ENCODE measurements around the gene CTU2. TPM values are rescaled to one million over a fixed set of nuclear protein-coding genes. Genes with fewer than 3 reads are reported as not detected.

Gene CTU2
- total and polyA plus RNA-seq, 10 of the 15 experiments (the other 5 are each of a cell fraction or from before 2014, with no cell fraction given), result 0.32 to 44.5 (median 18.2) TPM

DNA sequence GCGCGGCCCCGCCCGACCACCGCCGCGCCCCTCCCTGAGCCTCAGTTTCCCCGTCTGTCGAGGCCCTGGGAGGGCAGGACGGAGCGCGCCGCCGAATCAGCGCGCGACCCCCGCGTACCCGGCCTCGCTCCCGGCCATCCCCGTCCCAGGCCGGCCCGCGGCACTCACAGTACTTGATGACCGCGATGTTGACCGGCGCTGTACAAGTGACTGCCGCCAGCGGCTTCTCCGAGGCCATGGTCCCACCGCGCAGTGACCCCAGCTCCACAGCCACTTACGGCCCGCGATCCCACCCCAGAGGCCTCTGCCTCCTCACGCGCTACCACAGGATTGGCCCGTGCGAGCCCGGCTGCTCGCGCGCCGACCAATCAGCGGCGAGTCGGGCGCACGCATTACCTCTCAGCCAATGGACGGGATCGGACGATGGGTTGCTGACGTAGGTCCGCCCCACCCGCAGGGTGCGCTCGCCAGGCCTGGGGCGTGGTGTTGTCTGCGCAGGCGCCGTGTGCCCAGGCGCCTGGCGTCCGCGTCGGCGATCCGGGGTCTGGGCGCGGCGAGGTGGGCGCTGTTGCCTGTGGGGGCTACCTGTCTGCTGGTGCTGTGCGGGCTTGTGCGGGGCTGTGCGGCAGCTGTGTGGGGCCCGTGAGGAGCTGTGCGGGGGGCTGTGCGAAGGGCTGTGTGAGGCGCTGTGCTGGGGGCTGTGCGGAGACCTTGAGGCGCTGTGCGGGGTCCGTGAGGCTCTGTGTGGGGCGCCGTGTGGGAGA is 43.3 kb upstream of the CTU2 start, which contains the start of gene MVD (continued):
- TF ChIP-seq, protein P1, sequence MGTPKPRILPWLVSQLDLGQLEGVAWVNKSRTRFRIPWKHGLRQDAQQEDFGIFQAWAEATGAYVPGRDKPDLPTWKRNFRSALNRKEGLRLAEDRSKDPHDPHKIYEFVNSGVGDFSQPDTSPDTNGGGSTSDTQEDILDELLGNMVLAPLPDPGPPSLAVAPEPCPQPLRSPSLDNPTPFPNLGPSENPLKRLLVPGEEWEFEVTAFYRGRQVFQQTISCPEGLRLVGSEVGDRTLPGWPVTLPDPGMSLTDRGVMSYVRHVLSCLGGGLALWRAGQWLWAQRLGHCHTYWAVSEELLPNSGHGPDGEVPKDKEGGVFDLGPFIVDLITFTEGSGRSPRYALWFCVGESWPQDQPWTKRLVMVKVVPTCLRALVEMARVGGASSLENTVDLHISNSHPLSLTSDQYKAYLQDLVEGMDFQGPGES (IDR thresholded peaks at IDR 0.05), result peak; percentile 94
- TF ChIP-seq, protein P2, sequence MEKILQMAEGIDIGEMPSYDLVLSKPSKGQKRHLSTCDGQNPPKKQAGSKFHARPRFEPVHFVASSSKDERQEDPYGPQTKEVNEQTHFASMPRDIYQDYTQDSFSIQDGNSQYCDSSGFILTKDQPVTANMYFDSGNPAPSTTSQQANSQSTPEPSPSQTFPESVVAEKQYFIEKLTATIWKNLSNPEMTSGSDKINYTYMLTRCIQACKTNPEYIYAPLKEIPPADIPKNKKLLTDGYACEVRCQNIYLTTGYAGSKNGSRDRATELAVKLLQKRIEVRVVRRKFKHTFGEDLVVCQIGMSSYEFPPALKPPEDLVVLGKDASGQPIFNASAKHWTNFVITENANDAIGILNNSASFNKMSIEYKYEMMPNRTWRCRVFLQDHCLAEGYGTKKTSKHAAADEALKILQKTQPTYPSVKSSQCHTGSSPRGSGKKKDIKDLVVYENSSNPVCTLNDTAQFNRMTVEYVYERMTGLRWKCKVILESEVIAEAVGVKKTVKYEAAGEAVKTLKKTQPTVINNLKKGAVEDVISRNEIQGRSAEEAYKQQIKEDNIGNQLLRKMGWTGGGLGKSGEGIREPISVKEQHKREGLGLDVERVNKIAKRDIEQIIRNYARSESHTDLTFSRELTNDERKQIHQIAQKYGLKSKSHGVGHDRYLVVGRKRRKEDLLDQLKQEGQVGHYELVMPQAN (conservative IDR thresholded peaks at IDR 0.05), result peak; percentile 90
- TF ChIP-seq ESRRA (IDR thresholded peaks at IDR 0.05; ENCODE audit: low read length) (no peak), MEF2A (IDR thresholded peaks at IDR 0.05; ENCODE audit: insufficient read depth, low read depth, low read length) (no peak), SMC3 (IDR thresholded peaks at IDR 0.05; ENCODE audit: borderline replicate concordance, low read length) (no peak), CREM (IDR thresholded peaks at IDR 0.05; ENCODE audit: low read depth) (peak; percentile 93), ZNF274 (IDR thresholded peaks at IDR 0.05; ENCODE audit: insufficient read depth, insufficient read length) (no peak), KDM1A (IDR thresholded peaks at IDR 0.05; ENCODE audit: borderline replicate concordance) (no peak), IKZF1 (conservative IDR thresholded peaks at IDR 0.05) (peak; percentile 69; the same call in 1 of the 2 replicates), POLR2A (IDR thresholded peaks at IDR 0.05; ENCODE audit: low read depth, low read length) (peak; percentile 95), ATF7 (IDR thresholded peaks at IDR 0.05; ENCODE audit: low read depth) (no peak), CHD2 (IDR thresholded peaks at IDR 0.05; ENCODE audit: borderline replicate concordance, low read depth, low read length) (peak; percentile 92), NR2C2 (IDR thresholded peaks at IDR 0.05; ENCODE audit: borderline replicate concordance, control insufficient read depth, insufficient read length, low read depth) (no peak)
- TF ChIP-seq, protein P3, sequence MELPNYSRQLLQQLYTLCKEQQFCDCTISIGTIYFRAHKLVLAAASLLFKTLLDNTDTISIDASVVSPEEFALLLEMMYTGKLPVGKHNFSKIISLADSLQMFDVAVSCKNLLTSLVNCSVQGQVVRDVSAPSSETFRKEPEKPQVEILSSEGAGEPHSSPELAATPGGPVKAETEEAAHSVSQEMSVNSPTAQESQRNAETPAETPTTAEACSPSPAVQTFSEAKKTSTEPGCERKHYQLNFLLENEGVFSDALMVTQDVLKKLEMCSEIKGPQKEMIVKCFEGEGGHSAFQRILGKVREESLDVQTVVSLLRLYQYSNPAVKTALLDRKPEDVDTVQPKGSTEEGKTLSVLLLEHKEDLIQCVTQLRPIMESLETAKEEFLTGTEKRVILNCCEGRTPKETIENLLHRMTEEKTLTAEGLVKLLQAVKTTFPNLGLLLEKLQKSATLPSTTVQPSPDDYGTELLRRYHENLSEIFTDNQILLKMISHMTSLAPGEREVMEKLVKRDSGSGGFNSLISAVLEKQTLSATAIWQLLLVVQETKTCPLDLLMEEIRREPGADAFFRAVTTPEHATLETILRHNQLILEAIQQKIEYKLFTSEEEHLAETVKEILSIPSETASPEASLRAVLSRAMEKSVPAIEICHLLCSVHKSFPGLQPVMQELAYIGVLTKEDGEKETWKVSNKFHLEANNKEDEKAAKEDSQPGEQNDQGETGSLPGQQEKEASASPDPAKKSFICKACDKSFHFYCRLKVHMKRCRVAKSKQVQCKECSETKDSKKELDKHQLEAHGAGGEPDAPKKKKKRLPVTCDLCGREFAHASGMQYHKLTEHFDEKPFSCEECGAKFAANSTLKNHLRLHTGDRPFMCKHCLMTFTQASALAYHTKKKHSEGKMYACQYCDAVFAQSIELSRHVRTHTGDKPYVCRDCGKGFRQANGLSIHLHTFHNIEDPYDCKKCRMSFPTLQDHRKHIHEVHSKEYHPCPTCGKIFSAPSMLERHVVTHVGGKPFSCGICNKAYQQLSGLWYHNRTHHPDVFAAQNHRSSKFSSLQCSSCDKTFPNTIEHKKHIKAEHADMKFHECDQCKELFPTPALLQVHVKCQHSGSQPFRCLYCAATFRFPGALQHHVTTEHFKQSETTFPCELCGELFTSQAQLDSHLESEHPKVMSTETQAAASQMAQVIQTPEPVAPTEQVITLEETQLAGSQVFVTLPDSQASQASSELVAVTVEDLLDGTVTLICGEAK (IDR thresholded peaks at IDR 0.05; ENCODE audit: borderline replicate concordance), result no peak
- TF ChIP-seq, protein P4, sequence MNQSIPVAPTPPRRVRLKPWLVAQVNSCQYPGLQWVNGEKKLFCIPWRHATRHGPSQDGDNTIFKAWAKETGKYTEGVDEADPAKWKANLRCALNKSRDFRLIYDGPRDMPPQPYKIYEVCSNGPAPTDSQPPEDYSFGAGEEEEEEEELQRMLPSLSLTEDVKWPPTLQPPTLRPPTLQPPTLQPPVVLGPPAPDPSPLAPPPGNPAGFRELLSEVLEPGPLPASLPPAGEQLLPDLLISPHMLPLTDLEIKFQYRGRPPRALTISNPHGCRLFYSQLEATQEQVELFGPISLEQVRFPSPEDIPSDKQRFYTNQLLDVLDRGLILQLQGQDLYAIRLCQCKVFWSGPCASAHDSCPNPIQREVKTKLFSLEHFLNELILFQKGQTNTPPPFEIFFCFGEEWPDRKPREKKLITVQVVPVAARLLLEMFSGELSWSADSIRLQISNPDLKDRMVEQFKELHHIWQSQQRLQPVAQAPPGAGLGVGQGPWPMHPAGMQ (IDR thresholded peaks at IDR 0.05; ENCODE audit: borderline replicate concordance), result no peak
- TF ChIP-seq, protein P5, sequence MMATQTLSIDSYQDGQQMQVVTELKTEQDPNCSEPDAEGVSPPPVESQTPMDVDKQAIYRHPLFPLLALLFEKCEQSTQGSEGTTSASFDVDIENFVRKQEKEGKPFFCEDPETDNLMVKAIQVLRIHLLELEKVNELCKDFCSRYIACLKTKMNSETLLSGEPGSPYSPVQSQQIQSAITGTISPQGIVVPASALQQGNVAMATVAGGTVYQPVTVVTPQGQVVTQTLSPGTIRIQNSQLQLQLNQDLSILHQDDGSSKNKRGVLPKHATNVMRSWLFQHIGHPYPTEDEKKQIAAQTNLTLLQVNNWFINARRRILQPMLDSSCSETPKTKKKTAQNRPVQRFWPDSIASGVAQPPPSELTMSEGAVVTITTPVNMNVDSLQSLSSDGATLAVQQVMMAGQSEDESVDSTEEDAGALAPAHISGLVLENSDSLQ (IDR thresholded peaks at IDR 0.05), result peak; percentile 41; the same call in 1 of the 2 replicates
- TF ChIP-seq, protein P6, sequence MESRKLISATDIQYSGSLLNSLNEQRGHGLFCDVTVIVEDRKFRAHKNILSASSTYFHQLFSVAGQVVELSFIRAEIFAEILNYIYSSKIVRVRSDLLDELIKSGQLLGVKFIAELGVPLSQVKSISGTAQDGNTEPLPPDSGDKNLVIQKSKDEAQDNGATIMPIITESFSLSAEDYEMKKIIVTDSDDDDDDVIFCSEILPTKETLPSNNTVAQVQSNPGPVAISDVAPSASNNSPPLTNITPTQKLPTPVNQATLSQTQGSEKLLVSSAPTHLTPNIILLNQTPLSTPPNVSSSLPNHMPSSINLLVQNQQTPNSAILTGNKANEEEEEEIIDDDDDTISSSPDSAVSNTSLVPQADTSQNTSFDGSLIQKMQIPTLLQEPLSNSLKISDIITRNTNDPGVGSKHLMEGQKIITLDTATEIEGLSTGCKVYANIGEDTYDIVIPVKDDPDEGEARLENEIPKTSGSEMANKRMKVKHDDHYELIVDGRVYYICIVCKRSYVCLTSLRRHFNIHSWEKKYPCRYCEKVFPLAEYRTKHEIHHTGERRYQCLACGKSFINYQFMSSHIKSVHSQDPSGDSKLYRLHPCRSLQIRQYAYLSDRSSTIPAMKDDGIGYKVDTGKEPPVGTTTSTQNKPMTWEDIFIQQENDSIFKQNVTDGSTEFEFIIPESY (IDR thresholded peaks at IDR 0.05), result no peak

Measured in GM12878 (cell line).